C4-2B (cell line): ENCODE measurements around the gene GDAP2.

ENCODE experiments used
- H3K27ac ChIP-seq: fragments of 450-650 bp; 2 replicates; pipeline ENCODE4 v1.5.1; 2017
- CTCF ChIP-seq: fragments of 450-650 bp; conservative IDR thresholded peaks from 2 replicates; pipeline ENCODE4 v1.5.1; 2017; ENCODE audit warnings: mild to moderate bottlenecking
- ZFX ChIP-seq: fragments of 450-650 bp; IDR thresholded peaks from 2 replicates; pipeline ENCODE4 v1.6.1; 2017

Gene GDAP2

GRCh38 chr1:117821382-117821755, 108.1 kb downstream of the GDAP2 start:
- TF ChIP-seq CTCF (no peak), ZFX (no peak)
- no peak overlapping the region for H3K27ac ChIP-seq

- H3K27ac ChIP-seq: no peak overlapping the region
- TF ChIP-seq CTCF: no peak
- TF ChIP-seq ZFX: no peak
Observed at GRCh38 chr1:117820694-117821381, 108.6 kb downstream of the GDAP2 start.

GRCh38 chr1:117820096-117820495, 109.3 kb downstream of the GDAP2 start:
- TF ChIP-seq ZFX: no peak
- TF ChIP-seq CTCF: no peak
- H3K27ac ChIP-seq: no peak overlapping the region

- TF ChIP-seq CTCF (no peak), ZFX (no peak)
- H3K27ac ChIP-seq: no peak overlapping the region
Observed at GRCh38 chr1:117819301-117819700, 110.1 kb downstream of the GDAP2 start.

GRCh38 chr1:117818456-117818855, 111.0 kb downstream of the GDAP2 start:
- TF ChIP-seq CTCF (no peak), ZFX (no peak)
- H3K27ac ChIP-seq: no peak overlapping the region

- TF ChIP-seq CTCF (no peak), ZFX (no peak)
- H3K27ac ChIP-seq: no peak overlapping the region
Observed at GRCh38 chr1:117817629-117818028, 111.8 kb downstream of the GDAP2 start.

GRCh38 chr1:117815926-117816325, 113.5 kb downstream of the GDAP2 start:
- TF ChIP-seq ZFX (no peak), CTCF (peak; percentile 34)
- no peak overlapping the region for H3K27ac ChIP-seq
